HG03354 (cell line): Measurements from ENCODE around the gene CHD1.

ENCODE experiments used
- ATAC-seq: cut with Tn5 transposase; IDR thresholded peaks from one replicate; pipeline ENCODE4 v1.9.1; 2021; ENCODE audit warnings: mild to moderate bottlenecking; ENCODE audit not compliant: unreplicated experiment, poor library complexity, severe bottlenecking

CHD1 gene

GRCh38 chr5:98906756-98907355 is 22.0 kb downstream of the CHD1 start:
- no peak for ATAC-seq

GRCh38 chr5:98905857-98906688 is 22.7 kb downstream of the CHD1 start:
- ATAC-seq, result no peak

- no peak for ATAC-seq
Measured at GRCh38 chr5:98904780-98905179, 24.0 kb downstream of the CHD1 start.

- ATAC-seq, result no peak
Measured at GRCh38 chr5:98902733-98903132, 26.1 kb downstream of the CHD1 start.

- ATAC-seq, result no peak
Measured at GRCh38 chr5:98899456-98899855, 29.4 kb downstream of the CHD1 start.

- ATAC-seq, result peak; percentile 57
Measured at GRCh38 chr5:98898743-98899142, 30.1 kb downstream of the CHD1 start.

GRCh38 chr5:98891591-98891990 is 37.2 kb downstream of the CHD1 start:
- no peak for ATAC-seq

GRCh38 chr5:98880598-98880997 is 48.2 kb downstream of the CHD1 start:
- no peak for ATAC-seq

GRCh38 chr5:98880151-98880550 is 48.7 kb downstream of the CHD1 start:
- no peak for ATAC-seq

GRCh38 chr5:98877600-98877999 is 51.2 kb downstream of the CHD1 start:
- no peak for ATAC-seq

- no peak for ATAC-seq
Measured at GRCh38 chr5:98872674-98873073, 56.1 kb downstream of the CHD1 start.

- no peak for ATAC-seq
Measured at GRCh38 chr5:98865690-98866089, 63.1 kb downstream of the CHD1 start.

- ATAC-seq, result no peak
Measured at GRCh38 chr5:98847054-98847453, 81.8 kb downstream of the CHD1 start.

- ATAC-seq, result no peak
Measured at GRCh38 chr5:98846520-98846919, 82.3 kb downstream of the CHD1 start.

- no peak for ATAC-seq
Measured at GRCh38 chr5:98845878-98846277, 82.9 kb downstream of the CHD1 start.

GRCh38 chr5:98844865-98845264 is 83.9 kb downstream of the CHD1 start:
- ATAC-seq, result no peak

GRCh38 chr5:98843481-98843880 is 85.3 kb downstream of the CHD1 start:
- no peak for ATAC-seq

- ATAC-seq, result no peak
Measured at GRCh38 chr5:98840946-98841345, 87.9 kb downstream of the CHD1 start.

GRCh38 chr5:98839469-98840383 is 89.1 kb downstream of the CHD1 start:
- ATAC-seq, result peak; percentile 59

- no peak for ATAC-seq
Measured at GRCh38 chr5:98836175-98836574, 92.6 kb downstream of the CHD1 start.
